Mammary epithelial cell (primary cell): ENCODE results near the gene TNFSF9.

ENCODE experiments used
- EZH2 ChIP-seq: IDR thresholded peaks from 2 replicates; pipeline ENCODE4 v1.6.1; 2012; ENCODE audit warnings: low read length, inconsistent platforms, borderline replicate concordance
- TF ChIP-seq, protein P1 (sequence below), 2 donors: IDR thresholded peaks in 1 of 2; conservative IDR thresholded peaks in 1 of 2; 2 replicates each; pipeline ENCODE4 v1.5.1; 2011 to 2012; ENCODE audit warnings: inconsistent platforms in 2 of 2, low read length in 2 of 2, mild to moderate bottlenecking in 2 of 2, control low read depth in 1 of 2, low read depth in 1 of 2; ENCODE audit not compliant: insufficient read depth in 1 of 2; ENCODE audit errors: extremely low read depth in 1 of 2

GRCh38 chr19:6529351-6529750 lies 1.5 kb upstream of the TNFSF9 start:
- TF ChIP-seq, protein P1, sequence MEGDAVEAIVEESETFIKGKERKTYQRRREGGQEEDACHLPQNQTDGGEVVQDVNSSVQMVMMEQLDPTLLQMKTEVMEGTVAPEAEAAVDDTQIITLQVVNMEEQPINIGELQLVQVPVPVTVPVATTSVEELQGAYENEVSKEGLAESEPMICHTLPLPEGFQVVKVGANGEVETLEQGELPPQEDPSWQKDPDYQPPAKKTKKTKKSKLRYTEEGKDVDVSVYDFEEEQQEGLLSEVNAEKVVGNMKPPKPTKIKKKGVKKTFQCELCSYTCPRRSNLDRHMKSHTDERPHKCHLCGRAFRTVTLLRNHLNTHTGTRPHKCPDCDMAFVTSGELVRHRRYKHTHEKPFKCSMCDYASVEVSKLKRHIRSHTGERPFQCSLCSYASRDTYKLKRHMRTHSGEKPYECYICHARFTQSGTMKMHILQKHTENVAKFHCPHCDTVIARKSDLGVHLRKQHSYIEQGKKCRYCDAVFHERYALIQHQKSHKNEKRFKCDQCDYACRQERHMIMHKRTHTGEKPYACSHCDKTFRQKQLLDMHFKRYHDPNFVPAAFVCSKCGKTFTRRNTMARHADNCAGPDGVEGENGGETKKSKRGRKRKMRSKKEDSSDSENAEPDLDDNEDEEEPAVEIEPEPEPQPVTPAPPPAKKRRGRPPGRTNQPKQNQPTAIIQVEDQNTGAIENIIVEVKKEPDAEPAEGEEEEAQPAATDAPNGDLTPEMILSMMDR (conservative IDR thresholded peaks at IDR 0.05 in 1 of 2, IDR thresholded peaks at IDR 0.05 in 1 of 2; ENCODE audit: extremely low read depth in 1 of 2, insufficient read depth in 1 of 2, low read depth in 1 of 2, low read length in 2 of 2) = no peak
- no peak for TF ChIP-seq EZH2
